ENCODE measurements around the gene SHC4. TPM values are rescaled to one million over a fixed set of nuclear protein-coding genes. Genes with fewer than 3 reads are reported as not detected.

SHC4 gene
- total RNA-seq, 1 experiment from 2014 or later = not detected

- POLR2A ChIA-PET = no interaction called here
- no TSS peak for BruUV-seq (replicated peaks)
- H3K9me3 Mint-ChIP-seq (ENCODE audit: unreplicated experiment) = no peaks in the 10 kb centered on the region
- Histone ChIP-seq H3K9me3 (no peaks in the 10 kb centered on the region), H3K36me3 (ENCODE audit: control insufficient read depth, insufficient read depth, low read length) (no peaks in the 10 kb centered on the region), H3K4me3 (ENCODE audit: low read depth, low read length) (no peak overlapping the region), H3K27me3 (replicated peaks; ENCODE audit: control insufficient read depth, insufficient read depth, low read length) (no peaks in the 10 kb centered on the region), H3K4me1 (peaks cover 7% of the 10 kb centered on the region)
- peaks cover 11% of the 10 kb centered on the region for H3K4me1 Mint-ChIP-seq (ENCODE audit: low read depth, unreplicated experiment)
- no peak overlapping the region for H3K4me3 Mint-ChIP-seq (ENCODE audit: unreplicated experiment)
- CTCF ChIA-PET = no interaction called here
- peaks cover 8% of the 10 kb centered on the region for H3K27me3 Mint-ChIP-seq (ENCODE audit: insufficient read depth, unreplicated experiment)
- intact Hi-C loops (cut with micrococcal nuclease; ENCODE audit: unreplicated experiment) = loop anchor here (5.0 kb wide), 1 partner anchor 282 kb away; the partner anchor contains the start of gene COPS2
- no peak for TF ChIP-seq CTCF (IDR thresholded peaks at IDR 0.05; ENCODE audit: insufficient read depth in 1 of 2, low read depth in 1 of 2, low read length in 1 of 2, severe bottlenecking in 1 of 2, unreplicated experiment in 1 of 2)
- DNase-seq = no peak
- H3K27ac Mint-ChIP-seq (ENCODE audit: unreplicated experiment) = no peak overlapping the region
- H3K36me3 Mint-ChIP-seq (ENCODE audit: insufficient read depth, unreplicated experiment) = peaks cover 12% of the 10 kb centered on the region
These were observed 88.3 kb downstream of the SHC4 start for GRCh38 chr15:48875241-48875960.

GRCh38 chr15:48872632-48873031 is 91.1 kb downstream of the SHC4 start:
- ChIA-PET CTCF (no interaction called here), POLR2A (no interaction called here)
- H3K9me3 ChIP-seq = no peaks in the 10 kb centered on the region
- no peaks in the 10 kb centered on the region for H3K36me3 ChIP-seq (ENCODE audit: control insufficient read depth, insufficient read depth, low read length)
- H3K27ac Mint-ChIP-seq (ENCODE audit: unreplicated experiment) = no peak overlapping the region
- no peak overlapping the region for H3K4me3 ChIP-seq (ENCODE audit: low read depth, low read length)
- no TSS peak for BruUV-seq (replicated peaks)
- no peak overlapping the region for H3K4me3 Mint-ChIP-seq (ENCODE audit: unreplicated experiment)
- no peaks in the 10 kb centered on the region for H3K36me3 Mint-ChIP-seq (ENCODE audit: insufficient read depth, unreplicated experiment)
- no peaks in the 10 kb centered on the region for H3K9me3 Mint-ChIP-seq (ENCODE audit: unreplicated experiment)
- DNase-seq = no peak
- H3K4me1 ChIP-seq = no peaks in the 10 kb centered on the region
- intact Hi-C loops (cut with micrococcal nuclease; ENCODE audit: unreplicated experiment) = no loop called here
- no peaks in the 10 kb centered on the region for H3K4me1 Mint-ChIP-seq (ENCODE audit: low read depth, unreplicated experiment)
- no peaks in the 10 kb centered on the region for H3K27me3 ChIP-seq (replicated peaks; ENCODE audit: control insufficient read depth, insufficient read depth, low read length)
- no peak for TF ChIP-seq CTCF (IDR thresholded peaks at IDR 0.05; ENCODE audit: insufficient read depth in 1 of 2, low read depth in 1 of 2, low read length in 1 of 2, severe bottlenecking in 1 of 2, unreplicated experiment in 1 of 2)
- H3K27me3 Mint-ChIP-seq (ENCODE audit: insufficient read depth, unreplicated experiment) = peaks cover 8% of the 10 kb centered on the region

- Histone ChIP-seq H3K36me3 (ENCODE audit: control insufficient read depth, insufficient read depth, low read length) (no peaks in the 10 kb centered on the region), H3K4me1 (no peaks in the 10 kb centered on the region), H3K4me3 (ENCODE audit: low read depth, low read length) (no peak overlapping the region), H3K27me3 (replicated peaks; ENCODE audit: control insufficient read depth, insufficient read depth, low read length) (no peaks in the 10 kb centered on the region), H3K9me3 (no peaks in the 10 kb centered on the region)
- ChIA-PET CTCF (no interaction called here), POLR2A (no interaction called here)
- H3K27ac Mint-ChIP-seq (ENCODE audit: unreplicated experiment) = no peak overlapping the region
- H3K36me3 Mint-ChIP-seq (ENCODE audit: insufficient read depth, unreplicated experiment) = no peaks in the 10 kb centered on the region
- no peaks in the 10 kb centered on the region for H3K4me1 Mint-ChIP-seq (ENCODE audit: low read depth, unreplicated experiment)
- no TSS peak for BruUV-seq (replicated peaks)
- no peak for TF ChIP-seq CTCF (IDR thresholded peaks at IDR 0.05; ENCODE audit: insufficient read depth in 1 of 2, low read depth in 1 of 2, low read length in 1 of 2, severe bottlenecking in 1 of 2, unreplicated experiment in 1 of 2)
- H3K27me3 Mint-ChIP-seq (ENCODE audit: insufficient read depth, unreplicated experiment) = peaks cover 9% of the 10 kb centered on the region
- no peak for DNase-seq
- intact Hi-C loops (cut with micrococcal nuclease; ENCODE audit: unreplicated experiment) = no loop called here
- no peak overlapping the region for H3K4me3 Mint-ChIP-seq (ENCODE audit: unreplicated experiment)
- H3K9me3 Mint-ChIP-seq (ENCODE audit: unreplicated experiment) = no peaks in the 10 kb centered on the region
These were observed 92.2 kb downstream of the SHC4 start for GRCh38 chr15:48871542-48871941.
